Lung (tissue), 4 donors: ENCODE data around the gene OR10X1. TPM values are rescaled to one million over a fixed set of nuclear protein-coding genes. Genes with fewer than 3 reads are reported as not detected.

Experiments used
- polyA plus RNA-seq, 2 donors: library from polyadenylated mRNA; stranded (reverse); fragments of 200-250 nt; gene quantifications; one replicate each; pipeline ENCODE4 v1.2.1, GENCODE V29; 2013
- total RNA-seq, 2 donors: library from RNA; depleted of rRNA in 1 of 2; stranded (reverse); fragments of >200 nt in 1 of 2; gene quantifications; one replicate each; pipeline ENCODE4 v1.2.1, GENCODE V29; 2014 to 2021
- donor health status: Bipolar disorder and iron deficiency.
- donor health status: healthy.
- donor health status: DM: yes; HTN: yes; CAD: no.

Gene OR10X1
- total and polyA plus RNA-seq, 4 donors: not detected

Other genes with a start within 250 kb of the OR10X1 start
- gene CD1B, start 248.4 kb downstream of the OR10X1 start, total RNA-seq: not detected
- under 1 TPM; 0.02 to 0.30 TPM for gene CD1B, start 248.4 kb downstream of the OR10X1 start, polyA plus RNA-seq
- 1 to 10 TPM in 1 of 2 donors, under 1 TPM in 1; 0.55 to 1.3 TPM for gene CD1E, start 226.0 kb downstream of the OR10X1 start, total RNA-seq
- under 1 TPM; 0.30 to 0.49 TPM for gene CD1E, start 226.0 kb downstream of the OR10X1 start, polyA plus RNA-seq
- gene OR10T2, start 180.4 kb downstream of the OR10X1 start, total RNA-seq: not detected
- gene OR10T2, start 180.4 kb downstream of the OR10X1 start, polyA plus RNA-seq: not detected
- gene OR10K2, start 153.7 kb downstream of the OR10X1 start, total RNA-seq: not detected
- not detected for gene OR10K2, start 153.7 kb downstream of the OR10X1 start, polyA plus RNA-seq
- not detected for gene OR10K1, start 118.1 kb downstream of the OR10X1 start, total RNA-seq
- gene OR10K1, start 118.1 kb downstream of the OR10X1 start, polyA plus RNA-seq: not detected
- gene OR10R2, start 107.7 kb downstream of the OR10X1 start, total RNA-seq: not detected
- not detected for gene OR10R2, start 107.7 kb downstream of the OR10X1 start, polyA plus RNA-seq
- gene OR6Y1, start 25.5 kb downstream of the OR10X1 start, total RNA-seq: not detected
- not detected for gene OR6Y1, start 25.5 kb downstream of the OR10X1 start, polyA plus RNA-seq
- not detected for gene OR6P1, start 9.3 kb downstream of the OR10X1 start, total RNA-seq
- not detected for gene OR6P1, start 9.3 kb downstream of the OR10X1 start, polyA plus RNA-seq
- not detected for gene OR10Z1, start 25.4 kb upstream of the OR10X1 start, total RNA-seq
- not detected for gene OR10Z1, start 25.4 kb upstream of the OR10X1 start, polyA plus RNA-seq
- 10 to 100 TPM in 1 of 2 donors, under 1 TPM in 1; 0.31 to 21.1 TPM for gene SPTA1, start 106.8 kb upstream of the OR10X1 start, total RNA-seq
- under 1 TPM; 0.02 to 0.17 TPM for gene SPTA1, start 106.8 kb upstream of the OR10X1 start, polyA plus RNA-seq
- gene OR6K2, start 120.8 kb upstream of the OR10X1 start, total RNA-seq: not detected
- not detected for gene OR6K2, start 120.8 kb upstream of the OR10X1 start, polyA plus RNA-seq
- under 1 TPM in 1 of 2 donors, not detected in 1; 0.09 TPM for gene OR6K3, start 140.8 kb upstream of the OR10X1 start, total RNA-seq
- gene OR6K3, start 140.8 kb upstream of the OR10X1 start, polyA plus RNA-seq: under 1 TPM; 0.06 to 0.12 TPM
- gene OR6K6, start 174.8 kb upstream of the OR10X1 start, total RNA-seq: not detected
- not detected for gene OR6K6, start 174.8 kb upstream of the OR10X1 start, polyA plus RNA-seq
- gene OR6N1, start 192.3 kb upstream of the OR10X1 start, total RNA-seq: under 1 TPM in 1 of 2 donors, not detected in 1; 0.80 TPM
- 1 to 10 TPM in 1 of 2 donors, not detected in 1; 8.7 TPM for gene OR6N1, start 192.3 kb upstream of the OR10X1 start, polyA plus RNA-seq
- not detected for gene OR6N2, start 201.3 kb upstream of the OR10X1 start, total RNA-seq
- gene OR6N2, start 201.3 kb upstream of the OR10X1 start, polyA plus RNA-seq: not detected